ENCODE data around the gene GPRC6A. TPM values are rescaled to one million over a fixed set of nuclear protein-coding genes. Genes with fewer than 3 reads are reported as not detected.

GPRC6A gene
- total RNA-seq, 1 experiment from 2014 or later = not detected

DNA sequence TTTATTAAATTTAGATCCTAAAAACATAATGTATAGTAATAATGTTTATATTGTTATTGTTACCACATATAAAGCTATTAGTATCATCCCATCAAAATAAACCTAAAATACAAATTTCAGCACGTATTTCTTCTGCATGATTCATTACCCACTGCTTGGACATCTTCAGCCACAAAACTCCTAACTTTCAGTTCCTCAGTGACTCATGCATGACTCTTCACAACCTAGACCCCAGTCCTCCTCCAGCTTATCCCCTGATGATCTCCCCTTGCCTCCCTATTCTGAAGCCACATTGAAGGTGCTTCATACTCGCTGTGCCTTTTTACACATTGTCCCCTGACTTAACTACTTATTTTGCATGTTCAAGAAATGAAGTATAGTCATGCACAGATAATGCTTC, 11.2 kb upstream of the GPRC6A start:
- no peaks in the 10 kb centered on the region for H3K9me3 Mint-ChIP-seq
- H3K27me3 Mint-ChIP-seq (ENCODE audit: low read depth) = no peaks in the 10 kb centered on the region
- H3K27ac Mint-ChIP-seq = no peak overlapping the region
- Histone ChIP-seq H3K9ac (ENCODE audit: extremely low read depth, insufficient read length, low read length) (no peak overlapping the region), H3K23me2 (ENCODE audit: insufficient read length, low read depth, low read length, poor library complexity, severe bottlenecking) (no peaks in the 10 kb centered on the region), H3K4ac (ENCODE audit: low read depth, low read length) (no peak overlapping the region), H3K18ac (ENCODE audit: insufficient read length, low read depth, low read length) (no peak overlapping the region), H4K5ac (ENCODE audit: insufficient read length, low read depth, low read length) (no peak overlapping the region), H2BK12ac (ENCODE audit: insufficient read length, low read depth, low read length) (no peak overlapping the region), H4K20me1 (ENCODE audit: control insufficient read depth, insufficient read depth, insufficient read length) (no peaks in the 10 kb centered on the region), H3K56ac (ENCODE audit: insufficient read length, low read depth, low read length) (no peak overlapping the region), H2BK5ac (ENCODE audit: insufficient read length, low read length) (no peak overlapping the region), H3K23ac (ENCODE audit: insufficient read length, low read depth, low read length) (no peak overlapping the region), H2AFZ (ENCODE audit: low read length) (no peak overlapping the region), H3K4me2 (ENCODE audit: insufficient read depth, insufficient read length, low read length) (no peak overlapping the region), H3K27ac (ENCODE audit: insufficient read length, low read depth, low read length) (no peak overlapping the region), H2BK120ac (ENCODE audit: low read depth, low read length, poor library complexity, severe bottlenecking) (no peak overlapping the region), H3T11ph (ENCODE audit: low read length) (no peak overlapping the region), H2BK20ac (ENCODE audit: low read depth, low read length, poor library complexity, severe bottlenecking) (no peak overlapping the region), H2BK15ac (ENCODE audit: low read depth, low read length) (no peak overlapping the region), H3K79me2 (ENCODE audit: insufficient read depth, low read length) (no peaks in the 10 kb centered on the region), H3K27me3 (ENCODE audit: insufficient read depth, low read length) (no peaks in the 10 kb centered on the region), H3K79me1 (ENCODE audit: insufficient read depth, low read depth, low read length, poor library complexity, severe bottlenecking) (no peaks in the 10 kb centered on the region), H2AK5ac (ENCODE audit: insufficient read length, low read length) (no peak overlapping the region), H4K8ac (replicated peaks; ENCODE audit: insufficient read length, low read depth, low read length) (no peak overlapping the region), H4K91ac (ENCODE audit: insufficient read length, low read depth, low read length) (no peak overlapping the region), H3K14ac (ENCODE audit: insufficient read depth, low read length) (no peak overlapping the region), H3K4me1 (ENCODE audit: insufficient read depth, low read length) (no peaks in the 10 kb centered on the region), H3K9me3 (ENCODE audit: control insufficient read depth, low read depth, low read length) (no peaks in the 10 kb centered on the region)
- no peak for DNase-seq
- no CpG with 5 or more reads among the region's 2 CpGs for WGBS (ENCODE audit: extremely low coverage, insufficient read length, low lambda C conversion rate)
- no peak overlapping the region for H3K4me3 Mint-ChIP-seq
- no peaks in the 10 kb centered on the region for H3K36me3 Mint-ChIP-seq (ENCODE audit: insufficient read depth in 1 of 3, low read depth in 3 of 3)
- no peaks in the 10 kb centered on the region for H3K4me1 Mint-ChIP-seq
- TF ChIP-seq, protein P1, sequence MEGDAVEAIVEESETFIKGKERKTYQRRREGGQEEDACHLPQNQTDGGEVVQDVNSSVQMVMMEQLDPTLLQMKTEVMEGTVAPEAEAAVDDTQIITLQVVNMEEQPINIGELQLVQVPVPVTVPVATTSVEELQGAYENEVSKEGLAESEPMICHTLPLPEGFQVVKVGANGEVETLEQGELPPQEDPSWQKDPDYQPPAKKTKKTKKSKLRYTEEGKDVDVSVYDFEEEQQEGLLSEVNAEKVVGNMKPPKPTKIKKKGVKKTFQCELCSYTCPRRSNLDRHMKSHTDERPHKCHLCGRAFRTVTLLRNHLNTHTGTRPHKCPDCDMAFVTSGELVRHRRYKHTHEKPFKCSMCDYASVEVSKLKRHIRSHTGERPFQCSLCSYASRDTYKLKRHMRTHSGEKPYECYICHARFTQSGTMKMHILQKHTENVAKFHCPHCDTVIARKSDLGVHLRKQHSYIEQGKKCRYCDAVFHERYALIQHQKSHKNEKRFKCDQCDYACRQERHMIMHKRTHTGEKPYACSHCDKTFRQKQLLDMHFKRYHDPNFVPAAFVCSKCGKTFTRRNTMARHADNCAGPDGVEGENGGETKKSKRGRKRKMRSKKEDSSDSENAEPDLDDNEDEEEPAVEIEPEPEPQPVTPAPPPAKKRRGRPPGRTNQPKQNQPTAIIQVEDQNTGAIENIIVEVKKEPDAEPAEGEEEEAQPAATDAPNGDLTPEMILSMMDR (conservative IDR thresholded peaks at IDR 0.05) = no peak

All from H9 (cell line).